ENCODE data around the gene CTDSPL2.

- TF ChIP-seq POLR2A (IDR thresholded peaks at IDR 0.05) = no peak
- no peak for TF ChIP-seq CTCF (IDR thresholded peaks at IDR 0.05)
- no peak for TF ChIP-seq POLR2AphosphoS5 (IDR thresholded peaks at IDR 0.05)
Observed at GRCh38 chr15:44570361-44570760, 142.9 kb downstream of the CTDSPL2 start.

Data from breast epithelium (tissue), 3 donors.